Right hindlimb (tissue), 1 donor: Measurements from ENCODE around the gene ANAPC5.
"Not testable (repeated sequence)": the region's sequence is repeated elsewhere in the genome, so short reads cannot be mapped to it uniquely, and the experiment has no call there.

Experiments
- DNase-seq: peaks from one replicate; pipeline ENCODE4 v3.0.0-alpha.2; 2018

Gene ANAPC5

DNA sequence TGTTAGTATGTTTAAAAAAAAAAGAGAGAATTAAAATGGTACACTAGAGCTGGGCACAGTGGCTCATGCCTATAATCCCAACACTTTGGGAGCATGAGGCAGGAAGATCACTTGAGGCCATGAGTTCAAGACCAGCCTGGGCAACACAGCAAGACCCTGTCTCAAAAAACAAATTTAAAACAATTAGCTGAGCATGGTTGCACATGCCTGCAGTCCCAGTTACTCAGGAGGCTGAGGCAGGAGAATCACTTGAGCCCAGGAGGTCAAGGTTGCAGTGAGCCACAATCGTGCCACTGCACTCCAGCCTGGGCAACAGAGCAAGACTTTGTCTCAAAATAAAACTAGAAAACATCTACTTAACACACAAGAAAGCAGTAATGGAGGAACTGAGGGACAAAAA lies 42.0 kb downstream of the ANAPC5 start:
- DNase-seq: not testable (repeated sequence)

DNA sequence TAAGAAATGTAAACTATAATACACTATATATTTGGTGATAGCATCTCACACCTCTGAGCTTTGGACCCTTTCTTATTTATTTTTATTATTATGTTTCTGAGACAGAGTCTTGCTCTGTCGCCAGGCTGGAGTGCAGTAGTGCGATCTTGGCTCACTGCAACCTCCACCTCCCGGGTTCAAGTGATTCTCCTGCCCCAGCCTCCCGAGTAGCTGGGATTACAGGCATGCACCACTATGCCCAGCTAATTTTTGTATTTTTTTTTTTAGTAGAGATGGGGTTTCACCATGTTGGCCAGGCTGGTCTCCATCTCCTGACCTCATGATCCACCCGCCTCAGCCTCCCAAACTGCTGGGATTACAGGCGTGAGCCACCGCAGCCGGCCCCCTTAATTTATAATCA lies 44.8 kb downstream of the ANAPC5 start:
- not testable (repeated sequence) for DNase-seq

- no peak for DNase-seq
Measured at GRCh38 chr12:121304306-121304705, 47.9 kb downstream of the ANAPC5 start.

DNA sequence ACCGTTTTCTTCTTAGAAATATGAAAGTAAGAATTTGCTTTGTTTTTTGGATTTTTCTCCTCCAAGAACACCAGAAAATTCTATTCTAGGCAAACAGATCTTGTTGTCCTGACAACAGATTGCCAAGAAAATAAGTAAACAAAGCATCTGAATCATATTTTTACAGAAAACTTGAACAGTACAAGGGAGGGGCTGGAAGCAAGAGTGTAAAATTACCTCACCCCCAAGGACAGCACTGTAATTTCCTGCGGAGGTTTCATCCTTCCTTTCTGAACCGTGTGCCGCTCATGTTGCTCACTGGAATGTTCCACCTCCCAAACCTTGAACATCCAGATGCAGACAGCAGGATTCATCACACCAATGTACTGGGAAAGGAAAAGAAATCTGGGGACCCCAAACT lies 50.3 kb downstream of the ANAPC5 start:
- DNase-seq: no peak

DNA sequence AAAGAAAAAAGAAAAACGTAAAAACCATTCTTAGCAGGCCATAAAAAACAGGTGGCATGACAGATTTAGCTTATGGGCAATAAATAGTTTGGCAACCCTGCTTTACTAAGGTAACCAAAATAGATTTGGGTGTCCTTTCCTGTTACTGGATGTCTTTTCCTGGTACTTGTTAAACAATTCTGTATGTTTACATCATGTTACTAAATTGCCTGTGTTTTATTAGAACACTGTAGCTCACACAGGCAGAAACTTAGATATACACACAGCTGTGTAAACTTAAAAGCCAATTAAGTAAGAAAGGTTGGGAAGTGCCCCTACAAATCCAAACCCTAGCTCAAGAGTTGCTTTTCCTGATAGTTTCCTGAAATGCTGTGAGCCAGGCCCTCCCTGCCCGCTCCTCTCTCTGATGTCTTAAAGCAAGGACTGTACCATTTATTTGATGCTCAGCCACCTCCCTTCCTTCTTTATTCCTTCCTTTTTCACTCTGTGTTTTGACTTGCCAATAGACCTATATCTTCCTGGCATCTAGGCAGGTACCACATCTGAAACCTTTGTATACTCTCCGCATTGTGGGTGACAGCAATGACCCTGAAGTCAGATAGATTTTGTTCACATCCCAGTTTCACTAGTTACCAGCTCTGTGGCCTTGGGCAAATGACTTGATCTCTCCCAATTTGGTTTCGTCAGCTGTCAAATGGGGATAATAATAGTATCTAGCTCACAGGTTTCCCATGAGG lies 52.0 kb downstream of the ANAPC5 start:
- no peak for DNase-seq

DNA sequence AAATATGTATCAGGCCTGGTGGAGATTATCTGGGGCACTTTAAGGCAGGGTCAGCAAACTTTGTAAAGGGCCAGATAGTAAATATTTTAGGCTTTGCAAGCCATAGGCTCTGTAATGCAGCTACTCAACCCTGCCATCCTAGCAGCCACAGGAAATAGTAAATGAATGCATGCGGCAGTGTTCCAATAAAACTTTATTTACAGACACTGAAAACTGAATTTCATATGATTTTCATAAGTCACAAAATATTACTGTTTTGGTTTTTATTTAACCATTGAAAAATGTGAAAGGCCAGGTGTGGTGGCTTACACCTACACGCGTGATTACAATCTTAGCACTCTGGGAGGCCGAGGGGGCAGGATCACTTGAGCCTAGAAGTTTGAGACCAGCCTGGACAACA lies 52.5 kb downstream of the ANAPC5 start:
- DNase-seq: no peak

DNA sequence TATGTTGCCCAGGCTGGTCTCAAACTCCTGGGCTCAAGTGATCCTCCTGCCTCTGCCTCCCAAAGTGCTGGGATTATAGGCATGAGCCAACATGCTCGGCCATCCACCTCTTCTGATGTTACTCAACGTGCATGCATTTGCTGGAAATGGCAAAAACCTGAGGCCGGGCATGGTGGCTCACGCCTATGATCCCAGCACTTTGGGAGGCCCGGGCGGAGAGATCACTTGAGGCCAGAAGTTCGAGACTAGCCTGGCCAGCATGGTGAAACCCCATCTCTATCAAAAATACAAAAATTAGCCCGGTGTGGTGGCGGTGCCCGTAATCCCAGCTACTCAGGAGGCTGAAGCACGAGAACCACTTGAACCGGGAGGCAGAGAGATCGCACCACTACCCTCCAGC lies 53.8 kb downstream of the ANAPC5 start:
- DNase-seq: not testable (repeated sequence)

- no peak for DNase-seq
Measured at GRCh38 chr12:121297435-121297991, 54.7 kb downstream of the ANAPC5 start.

GRCh38 chr12:121296618-121297434 lies 55.4 kb downstream of the ANAPC5 start, which contains the start of gene CAMKK2:
Gene CAMKK2, minus strand, starts transcription at chr12:121296709. Its CDS starts 22,183 bp downstream, at chr12:121274526.
- peak; percentile 93 for DNase-seq

DNA sequence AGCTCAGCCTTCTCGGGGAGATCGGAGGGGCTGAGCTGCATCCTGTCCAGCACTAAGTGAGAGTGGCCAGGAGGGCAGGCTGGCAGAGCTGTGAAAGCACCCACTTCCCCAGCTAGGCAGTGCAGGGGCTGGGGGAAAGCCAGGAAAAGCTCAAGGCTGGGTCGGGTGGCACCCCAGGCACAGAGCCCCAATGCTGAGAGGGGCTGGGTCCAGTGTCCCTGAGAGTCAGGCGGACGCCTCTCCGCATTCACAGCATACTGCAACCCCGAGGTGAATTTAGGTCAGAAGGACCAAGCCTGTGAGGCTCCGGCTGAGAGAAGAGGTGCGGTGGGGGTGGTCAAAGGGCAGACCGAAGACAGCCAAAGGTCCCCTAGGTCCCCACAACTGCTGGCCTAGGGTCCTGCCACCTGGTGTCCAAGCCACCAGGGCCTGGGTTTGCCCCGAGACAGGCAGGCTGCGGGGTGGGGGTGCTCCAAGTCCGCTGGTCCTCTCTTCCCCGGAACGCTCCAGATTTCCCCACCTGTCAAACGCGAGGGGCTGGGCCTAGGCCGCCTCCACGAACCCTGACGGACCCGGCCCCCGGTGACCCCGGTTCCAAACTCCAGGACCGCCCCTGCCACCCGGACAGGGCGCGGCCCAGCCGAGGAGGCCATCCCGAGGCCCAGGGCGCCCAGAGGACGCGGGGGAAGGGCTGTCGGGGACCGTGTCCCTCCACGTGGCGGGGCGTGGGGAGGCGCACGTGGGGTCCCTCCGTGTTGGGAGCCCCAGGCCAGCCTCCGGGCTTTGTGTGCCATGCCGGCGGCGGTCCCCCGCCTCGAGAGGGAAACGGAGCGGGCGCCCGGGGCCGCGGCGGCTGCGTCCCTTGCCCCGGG lies 56.2 kb downstream of the ANAPC5 start:
- DNase-seq: no peak

DNA sequence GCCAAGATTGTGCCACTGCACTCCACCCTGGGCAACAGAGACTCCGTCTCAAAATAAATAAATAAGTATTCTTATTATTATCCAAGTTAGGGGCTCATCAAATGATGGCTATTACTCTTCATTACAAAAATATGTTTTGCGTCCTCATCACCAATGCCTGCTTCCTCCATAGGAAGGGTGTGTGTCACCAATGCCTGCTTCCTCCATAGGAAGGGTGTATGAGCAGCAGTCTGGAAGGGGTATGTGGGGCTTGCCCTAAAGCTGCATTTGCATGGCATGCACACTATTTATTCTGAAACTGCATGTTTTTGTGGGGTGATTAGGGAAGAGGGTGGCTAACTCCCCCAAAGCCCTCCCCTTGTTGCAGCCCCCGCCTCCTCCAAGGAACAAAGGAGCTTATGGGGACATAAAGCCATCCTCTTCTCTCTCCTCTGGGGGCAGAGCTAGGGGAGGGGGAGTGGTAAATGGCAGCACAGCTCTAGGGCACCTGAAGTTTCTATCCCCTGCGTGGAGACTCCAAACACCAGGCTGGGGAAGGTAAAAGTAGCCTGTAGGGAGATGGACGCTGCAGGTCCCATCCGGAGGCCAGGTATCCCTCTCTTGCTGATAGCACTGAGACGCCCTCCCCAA lies 57.0 kb downstream of the ANAPC5 start:
- DNase-seq: no peak

DNA sequence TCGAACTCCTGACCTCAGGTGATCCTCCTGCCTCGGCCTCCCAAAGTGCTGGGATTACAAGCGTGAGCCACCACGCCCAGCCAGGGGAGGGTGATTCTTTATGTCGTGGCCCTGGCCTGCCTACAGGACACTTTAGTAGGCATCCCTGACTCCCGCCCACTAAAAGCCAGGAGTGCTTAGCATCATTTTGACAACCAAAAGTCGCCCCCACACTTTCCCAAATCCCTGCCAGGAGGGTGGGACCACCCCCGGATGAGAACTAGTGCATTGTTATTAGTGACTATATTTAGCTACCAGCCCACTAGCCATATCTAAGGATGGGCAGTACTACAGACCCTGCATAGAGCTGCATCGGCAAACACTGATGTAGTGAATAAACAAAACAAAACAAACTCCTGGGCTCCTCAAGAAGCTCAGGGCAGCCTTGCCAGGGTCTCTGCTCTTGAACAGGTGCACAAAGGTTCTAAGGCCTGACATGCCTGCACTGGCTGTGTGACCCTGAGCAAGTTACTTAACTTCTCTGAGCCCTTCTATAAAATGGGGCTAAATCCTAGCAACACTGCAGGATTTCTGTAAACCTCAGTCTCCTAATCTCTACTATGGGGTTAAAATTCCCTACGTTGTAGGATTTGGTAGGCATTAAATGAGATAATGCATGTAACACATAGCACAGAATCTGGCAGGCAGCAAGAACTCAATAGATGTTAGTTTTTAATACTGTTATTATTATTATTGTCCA lies 57.9 kb downstream of the ANAPC5 start:
- DNase-seq: no peak

DNA sequence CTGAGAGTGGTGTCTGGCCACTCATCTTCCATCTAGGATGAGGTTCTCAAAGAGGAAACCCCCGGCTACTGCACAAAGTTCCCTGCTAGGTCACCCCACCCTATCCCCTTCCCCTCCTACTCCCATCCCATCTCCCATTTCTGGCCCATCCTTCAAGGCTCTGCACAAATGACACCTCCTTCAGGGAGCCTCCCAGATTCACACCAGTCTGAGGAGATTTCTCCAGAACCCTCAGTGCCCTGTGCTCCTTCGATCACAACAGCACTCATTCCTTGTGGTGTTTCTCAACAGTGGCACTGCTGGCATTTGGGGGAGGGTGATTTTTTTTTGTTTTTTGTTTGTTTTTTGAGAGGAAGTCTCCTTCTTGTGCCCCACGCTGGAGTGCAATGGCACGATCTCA lies 58.6 kb downstream of the ANAPC5 start:
- DNase-seq: no peak

GRCh38 chr12:121290410-121290809 lies 61.8 kb downstream of the ANAPC5 start:
- DNase-seq: no peak

- no peak for DNase-seq
Measured at GRCh38 chr12:121289962-121290361, 62.2 kb downstream of the ANAPC5 start.

DNA sequence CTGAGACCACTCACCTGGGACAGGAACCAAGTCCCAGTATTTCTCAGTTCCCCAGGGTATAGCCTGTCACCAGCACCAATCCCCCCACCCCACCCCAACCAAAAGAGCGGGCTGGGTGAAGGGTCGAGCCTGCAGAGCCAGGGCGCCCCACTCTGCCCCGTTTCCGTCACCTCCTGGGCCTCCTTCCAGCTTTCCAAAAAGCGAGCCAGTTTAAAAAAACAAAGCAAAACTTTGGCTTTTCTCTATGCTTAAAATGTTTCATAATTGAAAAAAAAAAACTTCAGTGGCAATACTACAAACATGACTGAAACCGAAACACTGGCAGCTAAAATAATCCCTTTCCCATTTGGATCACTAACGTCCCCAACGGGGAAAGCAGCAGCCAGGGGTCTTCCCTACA lies 63.2 kb downstream of the ANAPC5 start:
- DNase-seq: peak; percentile 66

DNA sequence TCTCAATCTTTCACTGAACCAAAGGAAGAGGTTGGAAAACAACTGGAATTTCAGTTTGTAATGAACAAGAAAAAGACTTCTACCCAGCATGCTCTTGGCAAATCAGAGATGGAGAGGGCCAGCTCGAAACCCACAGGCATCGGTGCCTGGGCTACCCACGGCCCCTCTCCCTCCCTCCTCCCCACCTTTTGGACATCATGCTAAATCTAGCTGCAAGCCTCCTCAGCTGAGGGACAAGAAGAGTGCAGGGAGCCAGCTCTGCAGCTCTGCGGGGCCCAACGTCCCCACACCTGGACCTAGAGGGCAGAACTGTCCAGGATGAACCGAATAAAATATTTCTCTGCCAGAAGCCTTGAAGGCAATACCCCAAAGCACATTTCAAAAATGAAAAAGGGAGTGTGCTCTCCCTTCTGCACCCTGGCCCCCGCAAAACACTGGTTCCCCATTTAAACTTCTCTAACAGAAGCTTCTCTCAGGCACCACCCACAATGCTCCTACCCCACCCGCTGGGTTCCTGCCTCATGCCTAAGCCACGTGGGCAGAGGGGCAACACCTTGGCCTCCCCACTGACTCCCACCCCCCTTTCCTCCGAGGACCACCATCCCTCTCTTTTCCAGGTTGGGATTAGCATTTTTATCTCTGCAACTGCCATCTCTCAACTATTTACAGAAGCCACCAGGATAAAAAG lies 63.9 kb downstream of the ANAPC5 start:
- no peak for DNase-seq

GRCh38 chr12:121287267-121287954 lies 64.8 kb downstream of the ANAPC5 start:
- DNase-seq: no peak

DNA sequence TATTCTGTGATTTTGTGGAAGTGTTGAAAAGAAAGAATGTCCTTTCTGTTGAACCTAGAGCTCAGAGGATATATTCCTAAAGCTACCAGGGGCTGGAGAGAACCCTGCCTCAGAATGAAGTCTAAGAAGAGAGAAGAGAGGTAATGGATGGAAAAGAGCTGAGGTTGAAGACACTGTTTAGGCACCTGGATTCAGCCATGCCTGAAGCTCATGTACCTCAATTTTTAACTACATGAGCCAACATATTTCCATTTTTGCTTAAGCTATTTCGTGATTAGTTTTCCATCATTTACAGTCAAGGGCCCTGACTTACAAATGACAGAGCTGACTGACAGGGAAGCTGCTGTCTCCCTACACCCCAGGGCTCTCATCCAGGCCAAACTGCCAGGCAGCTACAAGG lies 66.4 kb downstream of the ANAPC5 start:
- DNase-seq: no peak
